Skeletal muscle tissue (tissue), 4 donors: Measurements from ENCODE around the gene METTL26. TPM values are rescaled to one million over a fixed set of nuclear protein-coding genes. Genes with fewer than 3 reads are reported as not detected.

Experiments used
- H3K27ac ChIP-seq: one replicate; pipeline ENCODE4 v1.7.0; 2013; ENCODE audit warnings: mild to moderate bottlenecking, low read depth, low read length, inconsistent platforms
- H3K27me3 ChIP-seq, 3 donors: one replicate each; pipeline ENCODE4 v1.7.0; 2013; ENCODE audit warnings: low read length in 3 of 3; ENCODE audit not compliant: control insufficient read depth in 3 of 3, insufficient read depth in 3 of 3
- H3K36me3 ChIP-seq, 3 donors: one replicate each; pipeline ENCODE4 v1.7.0; 2013; ENCODE audit warnings: low read length in 3 of 3; ENCODE audit not compliant: control insufficient read depth in 3 of 3, insufficient read depth in 3 of 3
- H3K4me1 ChIP-seq, 3 donors: one replicate each; pipeline ENCODE4 v1.7.0; 2013; ENCODE audit warnings: low read length in 3 of 3, mild to moderate bottlenecking in 3 of 3; ENCODE audit not compliant: control insufficient read depth in 3 of 3, insufficient read depth in 3 of 3
- H3K4me3 ChIP-seq, 3 donors: one replicate each; pipeline ENCODE4 v1.7.0; 2013; ENCODE audit warnings: low read length in 3 of 3
- H3K9ac ChIP-seq, 3 donors: one replicate each; pipeline ENCODE4 v1.7.0; 2013; ENCODE audit warnings: low read length in 3 of 3, mild to moderate bottlenecking in 3 of 3, moderate library complexity in 2 of 3, low read depth in 1 of 3
- H3K9me3 ChIP-seq, 3 donors: one replicate each; pipeline ENCODE4 v1.7.0; 2013; ENCODE audit warnings: low read length in 3 of 3; ENCODE audit not compliant: control insufficient read depth in 3 of 3
- total RNA-seq: library from RNA; depleted of rRNA; stranded (reverse); fragments of >200 nt; gene quantifications from one replicate; pipeline ENCODE4 v1.2.3, GENCODE V29; 2014
- donor health status: Osteomylitis.

METTL26 gene
- total RNA-seq, 1 donor from 2014 or later: 32.4 TPM

GRCh38 chr16:648071-648780 is 12.1 kb upstream of the METTL26 start:
- peak overlapping the region; percentile 87 for H3K27ac ChIP-seq
- H3K27me3 ChIP-seq: no peaks in the 10 kb centered on the region
- H3K4me1 ChIP-seq: peaks cover 40 to 54% (median 52%) of the 10 kb centered on the region in 3 donors
- peak overlapping the region; percentile 73 to 86 (median 83) for H3K4me3 ChIP-seq
- H3K9me3 ChIP-seq: no peaks in the 10 kb centered on the region
- H3K36me3 ChIP-seq: peaks cover 0 to 6% (median under 1%) of the 10 kb centered on the region in 3 donors
- peak overlapping the region; percentile 84 to 93 (median 88) for H3K9ac ChIP-seq

DNA sequence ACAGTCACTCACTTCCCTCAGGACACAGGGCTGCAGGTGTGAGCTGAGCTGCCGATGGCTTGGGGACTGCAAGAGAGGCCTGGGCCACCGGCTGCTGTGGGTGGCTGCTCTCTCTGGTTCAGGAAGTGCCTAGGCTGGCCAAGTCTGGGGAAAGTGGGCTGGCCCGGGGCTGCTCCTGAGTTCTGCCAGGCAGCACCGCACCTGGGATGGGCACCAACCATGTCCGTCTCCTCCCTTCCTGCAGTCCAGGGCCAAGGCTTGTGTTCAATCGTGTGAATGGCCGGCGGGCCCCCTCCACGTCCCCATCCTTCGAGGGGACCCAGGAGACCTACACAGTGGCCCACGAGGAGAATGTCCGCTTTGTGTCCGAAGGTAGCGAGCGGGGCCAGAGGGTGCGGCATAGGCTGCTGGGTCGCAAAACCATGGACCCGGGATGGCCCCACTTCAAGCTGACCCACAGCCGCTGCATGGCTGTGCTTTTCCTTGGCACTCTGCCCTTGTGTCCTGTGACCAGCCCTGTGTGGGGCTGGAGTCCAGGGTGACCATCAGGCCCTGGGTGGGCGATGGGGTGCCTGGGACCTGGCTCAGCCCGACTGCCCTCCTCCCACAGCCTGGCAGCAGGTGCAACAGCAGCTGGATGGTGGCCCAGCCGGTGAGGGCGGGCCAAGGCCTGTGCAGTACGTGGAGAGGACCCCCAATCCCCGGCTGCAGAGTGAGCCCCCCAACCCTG is 11.2 kb upstream of the METTL26 start:
- Histone ChIP-seq H3K4me1 (peaks cover 49 to 63% (median 61%) of the 10 kb centered on the region in 3 donors), H3K9ac (peak overlapping the region; percentile 32 to 88 (median 57)), H3K36me3 (peaks cover 0 to 10% (median 2%) of the 10 kb centered on the region in 3 donors), H3K9me3 (no peaks in the 10 kb centered on the region), H3K4me3 (peak overlapping the region in 2 of 3 donors; percentile 43 to 61), H3K27me3 (no peaks in the 10 kb centered on the region), H3K27ac (peak overlapping the region; percentile 87)

DNA sequence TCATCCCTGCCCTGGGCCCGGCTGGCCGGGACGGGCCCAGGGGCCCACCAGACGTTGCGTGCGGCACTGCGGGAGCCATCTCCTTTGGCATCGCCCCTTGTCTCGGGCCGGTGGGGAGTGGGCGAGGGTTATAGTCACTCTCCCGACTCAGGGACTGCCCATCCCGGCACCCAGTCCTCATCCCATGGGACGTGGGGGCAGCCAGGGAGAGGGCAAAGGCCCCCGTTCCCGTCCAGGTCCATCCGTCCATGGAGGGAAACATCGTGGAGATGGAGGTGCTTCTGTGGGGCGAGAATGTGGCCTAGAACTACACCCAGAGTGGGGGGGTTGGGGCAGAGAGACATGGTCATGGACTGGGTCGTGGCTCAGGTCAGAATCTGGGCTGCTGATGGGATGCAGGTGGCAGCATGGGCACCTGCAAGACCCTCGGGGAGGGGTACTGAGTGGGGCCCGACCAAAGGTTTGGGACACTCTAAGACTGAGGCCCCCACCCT is 10.6 kb upstream of the METTL26 start:
- Histone ChIP-seq H3K9ac (peak overlapping the region; percentile 32 to 88 (median 43)), H3K4me3 (peak overlapping the region in 1 of 3 donors; percentile 61), H3K4me1 (peaks cover 49 to 63% (median 62%) of the 10 kb centered on the region in 3 donors), H3K27me3 (no peaks in the 10 kb centered on the region), H3K36me3 (peaks cover 0 to 9% (median 2%) of the 10 kb centered on the region in 3 donors), H3K27ac (peak overlapping the region; percentile 56), H3K9me3 (no peaks in the 10 kb centered on the region)

DNA sequence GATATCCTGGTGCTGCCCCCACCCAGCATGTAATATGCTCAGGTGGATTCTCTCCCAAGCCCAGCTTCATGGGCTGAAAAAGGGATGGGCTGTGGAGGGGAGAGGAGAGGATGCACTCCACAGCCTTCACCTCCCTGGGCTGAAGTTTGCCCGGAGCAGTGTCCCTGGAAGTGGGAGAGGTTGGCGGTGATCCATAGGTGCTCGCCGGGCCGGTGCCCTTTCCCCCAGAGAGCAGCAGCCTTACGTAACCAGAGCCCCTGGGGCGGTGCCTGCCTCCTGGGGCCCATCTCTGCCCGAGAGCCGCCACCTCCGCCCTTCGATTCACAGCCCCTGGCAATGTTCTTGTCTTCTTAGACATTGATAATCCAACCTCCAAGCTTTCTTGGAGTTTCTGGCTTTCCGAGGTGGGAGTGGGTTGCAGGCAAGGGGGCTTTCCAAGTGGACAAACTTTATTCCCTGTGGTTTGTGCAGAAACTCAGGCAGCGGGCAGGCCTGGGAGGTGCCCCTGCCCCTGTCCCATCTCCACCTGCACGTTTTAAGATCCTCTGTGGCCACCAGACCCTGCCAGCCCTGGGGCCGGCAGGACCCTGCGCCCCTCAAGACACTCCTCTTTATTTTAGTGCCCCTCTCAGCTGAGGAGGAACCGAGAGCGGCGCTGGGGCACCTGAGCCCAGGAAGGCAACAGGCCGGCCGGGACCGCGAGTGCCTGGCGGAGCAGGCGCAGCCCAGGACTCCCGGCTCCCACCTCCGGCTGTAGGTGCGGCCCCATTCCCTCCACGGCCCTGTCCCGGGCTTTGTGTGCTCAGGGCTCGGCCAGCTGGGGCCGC is 10.0 kb upstream of the METTL26 start:
- Histone ChIP-seq H3K27me3 (no peaks in the 10 kb centered on the region), H3K36me3 (peaks cover 0 to 7% (median 2%) of the 10 kb centered on the region in 3 donors), H3K9me3 (no peaks in the 10 kb centered on the region), H3K4me3 (peak overlapping the region in 2 of 3 donors; percentile 9 to 61), H3K27ac (peak overlapping the region; percentile 56), H3K9ac (peak overlapping the region; percentile 43 to 88 (median 45)), H3K4me1 (peaks cover 52 to 67% (median 62%) of the 10 kb centered on the region in 3 donors)

- no peaks in the 10 kb centered on the region for H3K9me3 ChIP-seq
- H3K4me1 ChIP-seq: peaks cover 47 to 60% (median 59%) of the 10 kb centered on the region in 3 donors
- no peak overlapping the region for H3K4me3 ChIP-seq
- peak overlapping the region in 1 of 3 donors; percentile 8 for H3K9ac ChIP-seq
- H3K27ac ChIP-seq: no peak overlapping the region
- no peaks in the 10 kb centered on the region for H3K27me3 ChIP-seq
- peaks cover 0 to 7% (median 2%) of the 10 kb centered on the region in 3 donors for H3K36me3 ChIP-seq
Observed at GRCh38 chr16:644556-644955, 8.5 kb upstream of the METTL26 start.

GRCh38 chr16:643050-643368 is 6.9 kb upstream of the METTL26 start:
- Histone ChIP-seq H3K9me3 (no peaks in the 10 kb centered on the region), H3K4me1 (peaks cover 41 to 59% (median 57%) of the 10 kb centered on the region in 3 donors), H3K36me3 (peaks cover 0 to 7% (median 2%) of the 10 kb centered on the region in 3 donors), H3K27me3 (no peaks in the 10 kb centered on the region), H3K27ac (peak overlapping the region; percentile 83), H3K4me3 (peak overlapping the region; percentile 67 to 91 (median 82)), H3K9ac (peak overlapping the region; percentile 80 to 99 (median 81))

DNA sequence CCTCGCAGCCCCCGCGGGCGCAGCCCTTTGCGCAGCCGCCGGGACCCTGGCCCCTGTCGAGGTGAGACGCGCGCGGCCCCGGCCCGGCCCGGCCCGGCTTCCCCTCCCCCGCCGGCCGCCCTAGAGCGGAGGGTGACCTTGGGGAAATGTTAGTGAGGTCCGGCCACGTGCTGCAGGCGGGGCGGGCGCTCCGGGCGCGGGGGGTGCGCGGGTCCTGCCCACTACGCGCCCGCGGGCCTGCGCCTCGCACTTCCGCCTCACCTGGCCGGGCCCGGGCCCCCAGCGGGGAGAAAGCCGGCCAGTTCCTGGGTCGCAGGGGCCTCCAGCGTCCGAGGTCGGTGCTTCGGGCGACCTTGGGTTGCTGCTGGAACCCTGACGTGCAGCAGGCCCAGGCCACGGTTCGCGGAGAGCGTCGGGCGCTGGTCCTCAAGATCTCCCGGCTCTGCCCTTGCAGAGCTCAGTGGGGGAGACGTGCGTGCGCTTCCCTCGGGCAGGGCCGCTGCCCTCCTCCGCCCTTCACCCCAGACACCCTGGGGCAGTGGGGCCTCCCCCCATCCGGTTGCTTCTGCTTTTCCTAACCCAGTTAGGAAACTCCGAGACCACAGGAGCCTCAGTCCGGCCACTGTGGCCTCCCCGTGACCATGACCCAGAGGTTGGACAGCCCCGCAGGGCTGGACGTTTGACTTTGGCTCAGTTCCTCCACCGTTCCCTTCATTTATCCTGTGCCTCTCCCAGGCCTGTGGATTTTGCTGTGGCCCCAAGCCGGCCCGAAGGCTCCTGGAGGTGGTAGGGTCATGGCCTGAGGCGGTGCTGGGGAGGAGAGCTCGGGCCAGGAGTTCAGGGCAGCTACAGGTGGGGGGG is 6.3 kb upstream of the METTL26 start:
- Histone ChIP-seq H3K27me3 (no peaks in the 10 kb centered on the region), H3K9me3 (no peaks in the 10 kb centered on the region), H3K36me3 (peaks cover 0 to 7% (median 2%) of the 10 kb centered on the region in 3 donors), H3K27ac (peak overlapping the region; percentile 83), H3K4me3 (peak overlapping the region; percentile 67 to 91 (median 82)), H3K9ac (peak overlapping the region; percentile 81 to 99 (median 92)), H3K4me1 (peaks cover 42 to 59% (median 57%) of the 10 kb centered on the region in 3 donors)

DNA sequence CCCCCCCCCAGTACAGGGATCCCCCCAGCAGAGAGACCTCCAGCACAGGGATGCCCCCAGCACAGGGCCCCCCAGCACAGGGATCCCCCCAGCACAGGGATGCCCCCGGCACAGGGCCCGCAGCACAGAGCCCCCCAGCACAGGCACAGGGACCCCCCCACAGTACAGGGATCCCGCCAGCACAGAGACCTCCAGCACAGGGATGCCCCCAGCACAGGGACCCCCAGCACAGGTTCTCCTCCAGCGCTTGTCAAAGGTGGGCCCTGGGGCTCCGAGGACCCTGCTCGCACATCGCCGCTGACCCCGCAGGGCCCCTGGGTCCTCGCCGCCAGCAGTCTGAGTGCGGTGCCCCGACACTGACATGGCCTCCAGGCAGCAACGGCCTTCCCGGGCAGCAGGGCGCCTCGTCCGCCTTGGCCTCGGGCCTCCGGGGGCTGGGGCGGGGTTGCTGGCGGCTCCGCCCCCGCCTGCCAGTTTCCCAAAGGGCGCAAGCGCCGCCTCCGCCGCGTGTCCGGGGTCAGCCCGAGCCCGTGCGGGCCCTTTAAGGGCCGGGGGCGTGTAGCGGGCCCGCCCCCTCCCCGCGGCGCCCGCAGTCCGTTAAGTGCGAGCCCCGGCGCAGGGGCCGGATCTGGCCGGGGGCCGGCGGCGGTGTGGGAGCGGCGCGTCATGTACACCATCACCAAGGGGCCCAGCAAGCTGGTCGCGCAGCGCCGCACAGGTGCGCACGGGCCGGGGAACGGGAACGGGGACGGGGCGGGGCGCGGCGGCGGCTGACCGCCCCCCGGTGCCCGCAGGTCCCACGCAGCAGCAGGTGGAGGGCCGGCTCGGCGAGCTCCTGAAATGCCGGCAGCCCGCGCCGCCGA is 5.5 kb upstream of the METTL26 start, which contains the start of gene MCRIP2:
TSS of gene MCRIP2 (plus strand) at position 503 of the 863 bp plus-strand sequence. CDS start at position 667, 164 bp downstream.
- Histone ChIP-seq H3K4me1 (peaks cover 36 to 52% (median 51%) of the 10 kb centered on the region in 3 donors), H3K27me3 (no peaks in the 10 kb centered on the region), H3K36me3 (peaks cover 0 to 7% (median 2%) of the 10 kb centered on the region in 3 donors), H3K9ac (peak within 1 kb of the TSS; percentile 84 to 99 (median 92)), H3K9me3 (no peaks in the 10 kb centered on the region), H3K27ac (peak within 1 kb of the TSS; percentile 83), H3K4me3 (peak within 1 kb of the TSS; percentile 78 to 91 (median 82))
